HG02852 (cell line): Measurements from ENCODE around the gene NPR2.

Experiments
- ATAC-seq: cut with Tn5 transposase; IDR thresholded peaks from one replicate; pipeline ENCODE4 v1.9.1; 2021; ENCODE audit warnings: mild to moderate bottlenecking, moderate library complexity; ENCODE audit not compliant: unreplicated experiment

NPR2 gene

GRCh38 chr9:35798658-35799374, 7.4 kb downstream of the NPR2 start:
- ATAC-seq, result peak; percentile 54

GRCh38 chr9:35800530-35800929, 9.1 kb downstream of the NPR2 start:
- no peak for ATAC-seq

GRCh38 chr9:35801328-35802128, 10.1 kb downstream of the NPR2 start:
- no peak for ATAC-seq

GRCh38 chr9:35806101-35806500, 14.7 kb downstream of the NPR2 start:
- no peak for ATAC-seq

- ATAC-seq, result no peak
Measured at GRCh38 chr9:35808433-35808832, 17.0 kb downstream of the NPR2 start.

- no peak for ATAC-seq
Measured at GRCh38 chr9:35810122-35810521, 18.7 kb downstream of the NPR2 start.

GRCh38 chr9:35811381-35812024, 20.1 kb downstream of the NPR2 start:
- no peak for ATAC-seq

GRCh38 chr9:35812025-35812602, 20.7 kb downstream of the NPR2 start, which contains the start of gene SPAG8:
TSS of gene SPAG8 (minus strand) at chr9:35812262. CDS start at chr9:35812147, 115 bp downstream.
- peak; percentile 62 for ATAC-seq

GRCh38 chr9:35813434-35814105, 22.2 kb downstream of the NPR2 start:
- no peak for ATAC-seq

GRCh38 chr9:35814106-35814840, 22.9 kb downstream of the NPR2 start:
- ATAC-seq, result peak; percentile 14

GRCh38 chr9:35814841-35815543, 23.6 kb downstream of the NPR2 start, which contains the start of gene HINT2:
TSS of gene HINT2 (minus strand) at chr9:35815042. CDS start at chr9:35814979, 63 bp downstream.
- peak; percentile 72 for ATAC-seq

- ATAC-seq, result no peak
Measured at GRCh38 chr9:35816708-35817107, 25.3 kb downstream of the NPR2 start.

- ATAC-seq, result no peak
Measured at GRCh38 chr9:35818341-35818740, 26.9 kb downstream of the NPR2 start.

GRCh38 chr9:35820076-35820475, 28.7 kb downstream of the NPR2 start:
- no peak for ATAC-seq

- no peak for ATAC-seq
Measured at GRCh38 chr9:35822926-35823325, 31.5 kb downstream of the NPR2 start.

GRCh38 chr9:35826071-35826701, 34.8 kb downstream of the NPR2 start:
- no peak for ATAC-seq

- ATAC-seq, result no peak
Measured at GRCh38 chr9:35827486-35827885, 36.1 kb downstream of the NPR2 start.

- ATAC-seq, result no peak
Measured at GRCh38 chr9:35828716-35829083, 37.3 kb downstream of the NPR2 start, which contains the start of gene FAM221B. TSS of gene FAM221B (minus strand) at chr9:35828732. CDS start at chr9:35826161, 2,571 bp downstream.
